Upper lobe of left lung (tissue), 4 donors: ENCODE data around the gene ZAP70.

ENCODE experiments used
- CTCF ChIP-seq, 6 experiments: fragments of 450-650 bp in 4 of 6; fragments of 200-600 bp in 2 of 6; sonication (generic) in 2 of 6; IDR thresholded peaks; one replicate each; pipeline ENCODE4 v1.5.1; 2016 to 2019; ENCODE audit warnings: antibody characterized with exemption in 6 of 6
- POLR2AphosphoS5 ChIP-seq, 2 donors: sonication (generic); formaldehyde crosslinking; IDR thresholded peaks; one replicate each; pipeline ENCODE4 v1.5.1; 2017; ENCODE audit warnings: antibody characterized with exemption in 2 of 2

GRCh38 chr2:97719362-97720155, 6.2 kb downstream of the ZAP70 start:
- TF ChIP-seq CTCF (IDR thresholded peaks at IDR 0.05) (no peak), POLR2AphosphoS5 (IDR thresholded peaks at IDR 0.05) (no peak)
